ENCODE measurements around the gene UBQLN1.
"Not testable (repeated sequence)": the region's sequence is repeated elsewhere in the genome, so short reads cannot be mapped to it uniquely, and the experiment has no call there.

UBQLN1 gene

GRCh38 chr9:83622433-83622938 lies 85.3 kb downstream of the UBQLN1 start:
- H3K36me3 ChIP-seq: peaks cover 3 to 15% (median 7%) of the 10 kb centered on the region in 11 experiments; a peak in 11 of 22 replicates
- no peaks in the 10 kb centered on the region for H4K20me1 ChIP-seq
- H3K4me1 ChIP-seq: peaks cover 10 to 25% (median 18%) of the 10 kb centered on the region in 10 experiments
- no peaks in the 10 kb centered on the region for H3K27me3 ChIP-seq
- peak overlapping the region; percentile 75 to 95 (median 89) for H3K4me2 ChIP-seq
- H3K9ac ChIP-seq: peak overlapping the region; percentile 88 to 97 (median 95)
- peak overlapping the region; percentile 78 to 93 (median 89) for H3K4me3 ChIP-seq
- peak overlapping the region; percentile 86 to 97 (median 94) for H3K27ac ChIP-seq
- TF ChIP-seq Cebpa-rat (IDR thresholded peaks at IDR 0.05): no peak
- H3K9me3 ChIP-seq (replicated peaks in 1 of 11): no peaks in the 10 kb centered on the region

GRCh38 chr9:83620841-83621636 lies 86.7 kb downstream of the UBQLN1 start:
- Histone ChIP-seq H3K27me3 (no peaks in the 10 kb centered on the region), H3K36me3 (peaks cover 0 to 1% (median 0%) of the 10 kb centered on the region in 11 experiments; a peak in 1 of 22 replicates), H3K4me2 (no peak overlapping the region), H3K9ac (no peak overlapping the region), H4K20me1 (no peaks in the 10 kb centered on the region), H3K9me3 (replicated peaks in 1 of 11) (no peaks in the 10 kb centered on the region), H3K27ac (no peak overlapping the region), H3K4me3 (no peak overlapping the region), H3K4me1 (peaks cover 10 to 25% (median 18%) of the 10 kb centered on the region in 10 experiments)
- no peak for TF ChIP-seq Cebpa-rat (IDR thresholded peaks at IDR 0.05)

- no peak for TF ChIP-seq Cebpa-rat (IDR thresholded peaks at IDR 0.05)
- no peaks in the 10 kb centered on the region for H3K36me3 ChIP-seq
- no peaks in the 10 kb centered on the region for H4K20me1 ChIP-seq
- peaks cover 0 to 3% (median 0%) of the 10 kb centered on the region in 10 experiments; a peak in 4 of 20 replicates for H3K4me1 ChIP-seq
- no peaks in the 10 kb centered on the region for H3K9me3 ChIP-seq (replicated peaks in 1 of 11)
- no peak overlapping the region for H3K9ac ChIP-seq
- no peaks in the 10 kb centered on the region for H3K27me3 ChIP-seq
- no peak overlapping the region for H3K4me2 ChIP-seq
- no peak overlapping the region for H3K4me3 ChIP-seq
- H3K27ac ChIP-seq: no peak overlapping the region
These were observed 90.5 kb downstream of the UBQLN1 start for GRCh38 chr9:83617299-83617698.

GRCh38 chr9:83613298-83613697 lies 94.5 kb downstream of the UBQLN1 start:
- H4K20me1 ChIP-seq, H3K4me3 ChIP-seq, H3K36me3 ChIP-seq, H3K4me1 ChIP-seq, H3K9ac ChIP-seq, H3K4me2 ChIP-seq, H3K27ac ChIP-seq, H3K27me3 ChIP-seq: not testable (repeated sequence)
- H3K9me3 ChIP-seq (replicated peaks in 1 of 11): peaks cover 0 to 21% (median 4%) of the 10 kb centered on the region in 11 experiments; a peak in 15 of 22 replicates

Measured in BLaER1 treated with 17β-estradiol and CSF1 and Interleukin-3, amounts not matched to agents 10 nM and 100 nM (cell line).